CD4-positive, alpha-beta T cell treated with Interferon alpha-2 for 1 hour (primary cell): ENCODE data around the gene VPS13C.

Experiments
- DNase-seq, 2 donors: peaks; one replicate each; pipeline ENCODE4 v3.0.0-alpha.2; 2020 to 2022

The VPS13C gene

DNA sequence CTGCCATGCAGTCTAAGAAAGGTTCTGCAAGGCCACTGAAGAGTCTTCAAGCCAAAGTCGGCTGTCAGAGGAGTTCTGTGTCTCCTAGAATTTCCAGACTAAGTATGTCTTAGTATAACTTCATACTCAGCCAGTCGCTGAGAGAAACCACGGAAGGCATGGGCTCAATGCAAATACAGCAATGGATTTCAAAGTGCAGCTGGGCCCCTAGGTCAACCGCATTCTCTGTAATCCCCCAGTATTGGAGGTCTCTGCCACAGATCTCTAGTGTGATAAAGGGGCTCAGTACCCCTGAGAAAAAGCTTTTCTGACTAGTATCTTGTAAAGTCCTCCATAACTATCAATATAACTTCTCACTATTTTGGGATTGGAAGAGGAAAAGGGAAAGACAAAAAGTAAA, 208.3 kb downstream of the VPS13C start:
- no peak for DNase-seq

DNA sequence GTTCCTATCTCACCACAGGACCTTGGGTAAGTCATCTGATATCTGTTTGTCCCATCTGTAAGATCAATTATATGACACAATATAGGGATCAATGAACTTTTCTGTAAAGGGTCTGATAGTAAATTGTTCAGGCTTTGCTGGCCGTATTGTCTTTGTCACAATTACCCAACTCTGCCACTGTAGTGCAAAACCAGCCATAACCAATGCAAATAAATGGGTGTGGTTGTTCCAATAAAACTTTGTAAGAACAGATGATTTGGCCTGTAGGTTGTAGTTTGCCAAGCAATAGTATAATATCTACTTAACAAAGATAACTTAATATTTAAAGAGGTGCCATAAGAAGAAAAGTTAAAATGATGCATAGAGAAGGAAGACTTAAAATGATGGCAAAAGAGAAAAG, 210.8 kb downstream of the VPS13C start:
- DNase-seq: no peak

DNA sequence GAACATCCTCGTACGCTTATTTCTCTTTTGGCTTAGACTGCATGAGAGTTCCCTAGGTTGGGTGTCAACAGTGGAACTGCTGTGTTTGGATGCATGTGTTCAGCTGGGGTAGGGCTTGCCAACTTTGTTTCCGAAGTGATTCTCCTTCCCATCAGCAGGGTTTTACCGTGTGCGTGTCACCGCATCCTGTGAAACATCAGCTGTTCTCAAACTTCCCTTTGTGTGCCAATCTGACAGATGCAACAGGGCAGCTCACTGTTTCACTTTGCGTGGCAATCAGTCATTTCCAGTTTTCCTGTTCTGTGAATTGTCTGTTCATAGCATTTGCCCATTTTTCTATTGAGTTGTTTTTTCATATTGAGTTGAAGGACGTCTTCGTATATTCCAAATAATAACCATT, 218.8 kb downstream of the VPS13C start:
- no peak for DNase-seq

DNA sequence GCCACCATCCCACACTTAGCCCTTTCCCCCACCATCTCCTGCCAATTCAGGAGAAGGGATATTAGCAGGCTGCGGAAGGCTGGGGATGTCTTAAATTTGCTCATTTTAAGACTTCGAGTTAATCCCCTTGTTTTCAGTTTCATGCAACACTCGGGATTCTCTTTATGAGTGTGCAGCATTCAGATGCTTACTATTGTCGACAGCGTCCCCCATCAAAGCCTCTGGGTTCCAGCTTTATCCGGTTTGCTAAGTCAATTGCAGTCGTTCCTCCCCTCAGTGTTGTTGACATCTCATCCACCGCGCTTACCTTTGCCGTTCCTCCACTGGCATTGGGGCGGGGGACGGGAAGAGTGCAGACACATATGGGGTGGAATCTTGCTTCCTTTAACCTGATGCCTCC, 220.2 kb downstream of the VPS13C start:
- DNase-seq: no peak

DNA sequence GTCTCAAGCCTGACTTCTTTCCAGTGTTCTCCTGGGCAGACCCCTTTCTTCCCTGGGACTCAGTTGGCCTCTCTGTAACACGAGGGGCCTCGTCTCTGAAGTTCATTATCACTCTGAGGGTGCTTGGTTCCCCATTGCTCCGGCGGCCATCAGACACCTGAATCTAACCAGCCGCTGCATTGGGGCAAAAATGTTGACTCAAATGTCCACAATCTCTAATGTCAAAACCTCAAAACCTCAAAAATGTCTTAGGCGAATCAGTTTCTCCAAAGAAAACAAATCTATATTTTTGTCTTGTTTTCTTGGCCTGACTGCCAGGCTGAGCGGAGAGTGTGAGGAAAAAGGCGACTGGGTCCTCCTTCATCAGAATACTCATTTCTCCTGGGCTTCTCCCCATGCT, 220.7 kb downstream of the VPS13C start:
- no peak for DNase-seq

DNA sequence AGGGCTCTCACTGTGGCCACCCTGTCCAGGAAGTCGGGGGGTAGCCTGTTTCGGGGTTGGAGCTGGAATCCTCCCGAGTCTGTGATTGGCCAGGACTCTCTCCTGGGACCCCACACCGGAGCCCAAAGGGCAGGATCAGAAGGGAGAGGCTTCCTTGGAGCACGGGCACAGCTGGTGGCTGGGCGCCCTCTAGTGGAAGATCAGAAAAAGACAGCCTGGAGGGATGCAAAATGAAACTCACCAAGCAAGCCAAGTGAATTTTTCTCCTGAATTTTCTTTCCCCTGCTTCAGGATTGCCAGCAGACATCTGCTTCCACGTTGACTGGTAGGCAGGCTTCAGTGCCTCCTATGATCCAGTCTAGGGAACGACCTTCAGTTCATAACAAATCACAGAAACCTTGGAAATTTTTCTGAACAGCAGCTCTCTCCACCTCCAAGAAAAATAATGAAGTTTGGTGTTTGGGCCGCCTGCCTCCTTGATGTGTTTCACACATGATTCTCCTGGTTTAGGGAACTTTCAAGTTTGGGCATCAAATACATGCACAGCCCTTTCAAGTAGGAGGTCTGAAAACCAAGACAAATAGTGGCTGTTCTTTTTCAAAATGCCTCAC, 224.6 kb downstream of the VPS13C start:
- DNase-seq: peak; percentile 22 to 60

DNA sequence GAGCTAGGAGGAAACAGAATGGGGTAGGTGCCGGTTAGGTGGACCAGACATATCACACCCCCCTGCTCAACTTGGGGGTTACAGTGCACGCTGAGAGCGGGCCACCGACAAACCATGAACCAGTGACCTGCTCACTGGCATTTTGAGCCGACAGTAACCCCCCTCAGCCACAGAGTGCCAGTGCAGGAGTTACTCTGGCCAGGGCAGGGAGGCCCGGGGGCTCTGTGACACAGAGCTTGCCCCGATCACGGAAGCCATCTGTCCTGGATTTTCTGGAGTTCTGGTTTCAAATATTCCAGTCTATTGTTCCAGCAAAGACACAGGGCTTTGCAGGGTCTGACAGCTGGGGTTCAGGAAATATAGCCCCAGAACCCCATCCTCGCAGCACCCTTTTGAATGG, 225.2 kb downstream of the VPS13C start:
- no peak for DNase-seq

DNA sequence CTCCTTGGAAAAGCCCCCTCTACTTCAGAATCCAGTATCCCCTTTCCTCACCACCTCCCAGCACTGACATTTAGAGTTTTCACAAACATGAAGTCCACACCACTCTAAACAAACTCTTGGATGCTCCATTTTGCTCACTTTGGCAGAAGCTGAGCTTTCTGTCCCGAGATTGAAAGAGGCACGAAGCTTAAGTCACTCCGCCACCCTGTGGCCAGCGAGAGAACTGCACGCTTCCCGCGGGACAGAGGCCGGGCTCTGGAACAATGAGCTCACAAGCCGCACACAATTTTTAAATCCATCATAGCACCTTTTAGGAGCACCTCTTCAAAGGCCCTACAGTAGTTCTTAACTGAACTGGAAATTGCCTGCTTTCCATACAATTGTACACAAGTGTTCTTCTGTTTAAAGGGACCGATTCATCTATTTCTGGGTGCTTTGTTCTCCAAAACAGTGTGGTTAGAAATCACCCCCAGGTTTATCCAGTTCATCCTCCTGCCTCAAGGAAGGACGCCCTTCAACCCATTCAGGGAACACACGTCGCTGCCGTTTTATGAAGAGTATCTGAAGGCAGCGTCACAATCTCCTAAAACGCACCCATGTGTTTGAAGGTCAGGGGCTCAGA, 226.1 kb downstream of the VPS13C start:
- DNase-seq: peak; percentile 41 to 70

DNA sequence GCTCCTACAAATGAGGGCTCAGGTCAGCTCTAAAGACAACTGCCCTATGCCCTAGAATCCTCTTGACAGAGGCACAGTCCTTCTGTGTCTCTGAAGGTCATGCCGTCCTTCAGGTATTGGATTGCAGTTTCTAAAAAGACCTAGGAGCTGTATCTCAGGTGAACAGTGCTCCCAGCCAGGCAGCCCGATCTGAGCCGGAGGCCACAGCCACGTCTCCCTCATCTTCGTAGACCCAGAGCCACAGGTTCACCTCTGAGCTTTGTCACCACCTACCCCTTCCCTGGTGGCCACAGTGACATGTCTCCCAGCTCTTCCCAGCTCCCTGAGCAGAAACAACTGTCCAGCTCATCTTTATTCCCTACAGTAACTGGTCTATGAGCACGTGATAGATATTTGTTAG, 228.0 kb downstream of the VPS13C start:
- DNase-seq: no peak

DNA sequence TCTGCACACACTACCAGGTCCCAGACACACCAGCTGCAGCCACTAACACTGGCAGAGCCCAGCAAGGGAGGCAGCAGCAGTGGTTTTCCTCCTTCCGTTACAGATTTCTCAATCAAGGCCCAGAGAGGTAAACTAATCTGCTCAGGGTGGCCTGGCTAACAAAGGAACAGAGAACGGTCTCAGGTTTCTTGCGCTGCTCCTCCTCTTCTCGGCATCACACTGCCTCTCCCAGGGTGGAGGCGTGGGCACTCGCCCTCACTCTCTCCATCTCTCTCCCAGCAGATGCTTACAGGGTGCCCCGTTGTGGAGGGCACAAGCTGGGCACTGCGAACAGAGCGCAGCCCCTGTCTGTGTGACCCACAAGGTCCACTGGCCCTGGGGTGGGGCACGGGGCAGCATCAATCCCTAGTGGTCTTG, 228.7 kb downstream of the VPS13C start:
- DNase-seq: no peak

DNA sequence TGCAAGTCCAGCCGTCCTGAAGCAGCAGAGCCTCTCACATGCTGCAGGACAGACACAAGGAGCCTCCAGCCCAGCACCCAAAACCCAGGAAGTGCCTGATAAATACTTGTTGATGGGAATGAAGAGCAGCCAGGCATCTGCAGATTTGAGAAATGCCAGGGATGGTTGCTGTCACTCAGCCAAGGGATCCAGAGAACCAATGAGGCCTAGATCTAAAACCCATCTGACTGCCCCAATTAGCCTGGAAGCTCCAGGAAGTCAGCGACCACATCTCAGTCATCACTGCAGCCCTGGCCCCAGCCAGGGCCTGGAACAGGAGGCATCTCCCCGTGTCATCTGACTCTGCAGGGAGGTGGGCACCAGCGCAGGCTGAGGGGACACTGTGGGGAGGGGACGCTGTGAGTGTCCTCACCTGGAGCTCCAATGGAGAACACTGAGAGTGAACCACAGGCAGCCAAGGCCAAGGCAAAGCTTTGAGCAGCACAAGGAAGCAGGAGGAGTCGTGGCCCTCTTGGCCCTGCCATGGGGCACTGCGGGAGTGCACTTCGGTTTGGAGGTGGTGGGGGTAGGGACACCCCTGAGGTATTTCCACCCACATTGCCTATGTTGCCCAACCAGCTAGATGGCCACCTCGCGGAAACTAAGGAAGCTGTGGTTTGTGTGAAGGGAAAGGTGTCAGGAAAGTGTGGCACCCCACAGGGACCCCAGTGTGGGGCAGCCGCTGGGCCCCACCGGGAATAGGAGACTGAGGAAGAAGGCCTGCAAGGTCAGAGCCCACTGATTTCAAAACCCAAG, 229.5 kb downstream of the VPS13C start:
- DNase-seq: no peak

DNA sequence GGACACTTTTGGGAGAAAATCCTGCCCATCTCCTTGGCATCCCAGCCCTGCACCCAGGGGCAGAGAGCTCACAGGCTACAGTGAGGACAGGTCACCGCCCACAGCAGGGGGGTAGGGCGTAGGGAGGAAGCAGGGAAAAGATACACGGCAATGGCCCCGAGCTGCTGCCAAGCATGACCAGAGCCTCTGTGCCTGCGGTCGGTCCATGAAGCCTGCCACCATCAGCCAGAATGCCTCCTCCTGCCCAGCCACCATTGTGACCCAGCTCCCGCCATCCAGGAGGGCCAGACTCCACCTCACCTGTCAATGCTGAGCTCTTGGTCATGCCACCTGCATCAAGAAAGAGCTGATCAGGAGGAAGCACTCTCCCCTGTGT, 230.7 kb downstream of the VPS13C start:
- no peak for DNase-seq

DNA sequence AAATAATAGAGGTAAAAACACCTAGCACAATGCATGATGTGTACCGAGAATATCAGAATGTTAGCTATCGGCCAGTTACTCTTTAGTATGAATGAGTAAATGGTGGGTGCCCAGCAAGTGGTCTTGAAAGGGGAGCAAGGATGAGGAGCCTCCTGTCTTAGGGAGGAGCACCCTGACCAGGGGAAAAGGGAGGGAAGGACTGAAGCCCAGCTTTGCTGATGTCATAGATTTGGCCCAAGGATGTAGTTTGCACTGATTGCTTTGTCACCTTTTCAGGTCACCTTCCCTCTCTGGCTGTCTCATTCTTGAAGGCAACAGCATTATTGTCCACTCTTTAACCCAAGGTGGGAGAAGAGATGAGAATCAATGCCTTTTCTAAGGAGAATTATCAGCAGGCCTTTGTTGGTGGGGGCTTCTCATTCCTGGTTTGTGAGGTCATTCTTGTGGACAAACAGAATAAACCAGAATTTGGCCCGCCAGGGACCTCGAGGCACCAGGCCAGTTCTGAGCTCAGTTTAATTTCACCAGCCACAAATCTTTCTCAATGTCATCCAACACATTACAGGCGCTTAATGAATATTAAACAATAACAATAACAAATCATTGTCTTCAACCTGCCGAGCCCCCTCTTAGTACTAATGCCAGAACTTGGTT, 231.3 kb downstream of the VPS13C start:
- DNase-seq: no peak

DNA sequence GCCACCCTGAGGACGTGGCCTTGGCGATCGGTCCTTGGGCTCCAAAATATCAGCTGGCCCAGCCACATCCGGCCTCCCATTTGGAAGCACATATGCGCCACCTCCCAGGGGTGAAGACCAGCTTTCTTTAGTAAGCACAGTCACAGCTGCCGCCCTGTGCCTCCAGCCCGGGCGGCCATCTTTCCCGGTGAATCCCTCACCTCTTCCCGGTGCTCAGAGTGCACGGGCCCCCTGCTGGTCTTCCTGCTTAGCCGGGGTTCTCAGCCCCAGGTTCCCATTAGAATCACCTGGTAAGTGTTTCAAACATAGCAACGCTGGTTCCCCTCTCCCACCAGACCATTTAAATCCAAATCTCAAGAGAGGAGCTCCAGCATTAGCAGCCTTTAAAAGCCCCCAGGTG, 232.2 kb downstream of the VPS13C start:
- DNase-seq: no peak

DNA sequence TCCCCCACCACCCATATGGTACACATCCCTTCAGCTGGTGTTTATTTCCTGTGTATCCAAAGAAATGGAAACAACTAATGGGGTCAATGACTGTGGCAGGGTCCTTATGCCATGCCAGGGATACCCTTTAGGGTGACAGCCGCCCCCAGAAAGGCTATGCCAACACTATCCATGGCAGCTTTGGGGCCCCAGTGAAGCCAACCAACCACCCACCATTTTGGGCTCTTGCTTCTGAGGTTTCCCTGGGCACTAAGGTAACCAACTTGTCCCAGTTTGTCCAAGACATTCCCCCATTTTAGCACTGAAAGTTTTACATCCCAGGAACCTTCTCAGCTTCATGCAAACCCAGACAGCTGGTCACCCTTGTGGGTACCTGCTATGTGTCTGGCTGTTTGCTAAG, 233.1 kb downstream of the VPS13C start:
- DNase-seq: no peak

DNA sequence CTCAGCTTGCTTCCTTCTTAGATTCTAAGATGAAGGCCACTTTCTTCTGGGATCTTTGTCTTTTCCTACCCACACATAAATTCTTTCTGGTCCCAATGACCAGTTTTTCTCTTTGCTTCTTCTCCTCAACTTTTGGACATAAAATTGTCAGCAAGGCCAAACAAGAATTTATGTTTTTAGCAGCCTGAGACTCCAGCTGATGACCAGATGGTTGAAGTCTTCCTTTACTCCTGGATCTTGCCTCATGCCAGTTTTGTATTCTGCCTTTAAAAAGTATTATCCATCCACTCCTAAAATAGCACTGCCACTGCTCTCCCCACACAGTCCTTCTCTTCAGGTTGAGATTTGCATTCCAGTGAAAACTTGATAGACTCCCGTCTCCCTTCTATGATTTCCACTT, 236.0 kb downstream of the VPS13C start:
- DNase-seq: no peak

DNA sequence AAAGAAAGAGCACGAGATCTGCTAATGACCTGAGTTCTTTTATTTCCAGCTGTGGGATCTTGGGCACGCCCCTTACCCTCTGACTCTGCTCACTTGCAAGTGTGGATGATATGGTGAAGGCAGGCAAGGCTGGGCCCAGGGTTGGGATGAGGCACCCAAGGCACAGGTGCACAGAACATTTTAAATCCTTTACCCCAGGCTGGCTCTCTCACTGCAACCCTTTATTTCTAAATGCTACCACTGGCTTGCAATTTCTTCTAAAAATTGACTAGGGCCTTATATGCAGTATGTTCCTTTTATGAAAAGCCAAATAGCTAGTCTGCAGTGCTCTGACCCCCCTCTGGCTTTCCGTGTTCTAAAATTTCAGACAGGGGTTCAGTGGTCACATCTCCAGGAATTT, 237.7 kb downstream of the VPS13C start:
- DNase-seq: no peak

DNA sequence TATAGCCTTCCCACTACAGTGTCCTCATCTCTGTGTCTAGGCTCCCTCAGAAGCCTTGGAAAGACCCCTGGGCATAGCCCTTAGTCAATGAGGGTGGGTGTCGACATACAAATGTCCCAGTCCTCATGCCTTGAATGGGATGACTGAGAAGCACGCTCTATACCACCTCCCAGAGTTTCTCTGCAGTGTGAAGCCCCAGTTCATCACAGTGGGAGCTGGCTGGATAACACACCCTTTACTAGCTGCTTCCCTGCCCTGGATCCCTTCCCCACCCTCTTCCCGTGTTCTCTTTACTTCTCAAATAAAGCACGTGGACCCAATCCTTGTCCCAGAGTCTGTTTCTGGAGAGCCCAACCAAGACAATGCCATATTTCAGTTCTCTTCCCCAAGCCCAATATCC, 239.3 kb downstream of the VPS13C start:
- no peak for DNase-seq

DNA sequence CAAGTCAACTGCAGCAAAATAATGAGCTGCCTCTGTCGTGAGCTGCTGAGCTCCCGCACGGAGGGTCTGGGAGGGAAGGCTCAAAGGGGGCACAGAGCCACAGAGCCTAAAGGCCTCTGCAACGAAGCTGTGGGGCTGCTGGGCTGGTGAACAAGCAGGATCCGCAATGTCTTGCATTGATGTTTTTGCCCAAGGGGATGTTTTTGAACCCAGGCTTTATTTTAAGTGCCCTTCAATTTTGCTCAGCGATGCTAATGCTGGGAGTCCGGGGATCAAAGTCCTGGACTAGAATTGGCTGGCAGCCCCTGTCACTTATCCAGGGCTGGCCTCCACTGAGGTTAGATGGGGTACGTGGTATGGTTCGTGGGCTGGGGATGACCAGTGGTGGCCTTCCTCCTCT, 240.0 kb downstream of the VPS13C start:
- DNase-seq: no peak

DNA sequence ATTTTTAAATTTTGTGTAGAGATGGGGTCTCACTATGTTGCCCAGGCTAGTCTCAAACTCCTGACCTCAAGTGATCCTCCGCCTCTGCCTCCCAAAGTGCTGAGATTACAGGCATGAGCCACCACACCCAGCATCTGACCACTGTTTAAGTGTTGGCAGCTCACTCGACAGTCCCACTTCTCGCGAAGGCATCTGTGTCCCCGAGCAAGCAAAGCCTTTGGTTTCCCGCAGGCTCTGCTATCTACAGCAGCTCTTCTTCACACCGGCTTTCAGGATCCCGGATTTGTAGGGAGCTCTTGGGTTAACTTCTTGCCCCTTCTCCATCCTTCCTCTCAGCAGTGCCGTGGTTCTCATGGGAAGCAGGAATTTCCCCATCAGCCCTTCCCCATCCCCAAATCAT, 240.9 kb downstream of the VPS13C start:
- DNase-seq: no peak

DNA sequence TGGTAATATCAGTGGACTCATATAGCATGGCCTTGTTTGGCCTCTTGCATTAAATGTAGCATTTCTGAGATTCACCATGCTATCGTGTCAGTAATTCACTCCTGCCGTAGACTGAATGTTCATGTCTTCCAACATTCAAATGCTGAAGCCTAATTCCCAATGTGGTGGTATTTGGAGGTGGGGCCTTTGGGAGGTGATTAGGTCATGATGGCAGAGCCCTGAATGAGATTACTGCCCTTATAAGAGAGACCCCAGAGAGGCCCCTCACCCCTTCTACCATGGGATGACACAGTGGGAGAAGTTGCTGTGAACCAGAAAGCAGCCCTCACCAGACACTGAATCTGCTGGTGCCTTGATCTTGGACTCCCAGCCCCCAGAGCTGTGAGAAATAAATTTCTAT, 241.4 kb downstream of the VPS13C start:
- no peak for DNase-seq

DNA sequence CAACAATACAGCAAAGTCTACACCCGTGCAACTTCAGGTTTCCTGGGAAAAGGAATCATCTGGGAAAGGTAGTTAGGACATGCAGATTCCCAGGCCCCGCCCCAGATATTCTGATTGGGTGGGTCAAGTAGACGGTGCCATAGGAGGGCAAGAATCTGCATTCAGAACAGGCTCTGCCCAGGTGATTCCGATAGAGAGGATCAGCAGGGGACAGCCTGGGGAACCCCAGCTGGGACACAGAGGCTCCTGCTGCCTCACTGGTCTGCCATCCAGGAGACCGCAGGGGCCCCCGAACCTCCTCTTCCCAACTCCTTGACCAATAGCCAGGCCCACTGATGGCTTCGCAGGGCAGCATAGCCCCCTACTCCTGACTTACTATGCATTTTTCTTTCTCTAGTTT, 243.4 kb downstream of the VPS13C start:
- no peak for DNase-seq

DNA sequence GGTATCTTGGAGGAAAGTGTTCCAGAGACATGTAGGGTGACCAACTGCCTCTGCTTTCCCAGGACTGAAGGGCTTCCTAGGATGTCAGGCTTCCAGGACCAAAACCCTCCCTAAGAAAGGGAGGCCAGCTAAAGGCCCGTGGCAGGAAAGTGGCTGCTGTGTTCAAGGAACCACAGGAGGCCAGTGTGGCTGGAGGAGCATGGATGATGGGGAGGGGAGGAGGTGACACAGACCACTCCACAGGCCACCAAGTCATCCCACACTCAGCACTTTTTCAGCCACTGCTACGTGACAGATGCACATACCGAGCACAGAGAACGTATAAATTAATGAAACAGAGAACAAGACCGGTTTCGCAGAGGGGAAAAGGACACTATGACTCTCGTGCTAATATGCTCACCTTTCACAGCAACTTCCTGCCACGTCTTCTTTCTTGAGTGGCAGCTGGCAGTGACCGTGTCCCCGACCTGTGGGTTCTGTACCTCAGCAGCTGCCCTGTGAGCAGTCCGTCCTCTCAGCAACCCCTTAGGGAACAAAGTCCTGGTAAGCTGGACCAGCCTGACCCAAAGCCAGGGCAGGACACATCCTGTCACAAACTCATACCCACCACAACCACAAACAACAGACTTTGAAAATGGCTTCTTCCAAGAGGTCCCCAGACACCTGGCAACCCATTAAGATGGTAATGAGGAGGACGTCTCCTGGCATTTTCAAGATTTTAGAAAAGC, 244.7 kb downstream of the VPS13C start:
- no peak for DNase-seq
